Panc1 (cell line): ENCODE results near the gene TCHP.
"Not testable (repeated sequence)": the region's sequence is repeated elsewhere in the genome, so short reads cannot be mapped to it uniquely, and the experiment has no call there.

Experiments used
- CTCF ChIP-seq: fragments of 450-650 bp; IDR thresholded peaks from 2 replicates; pipeline ENCODE4 v1.5.1; 2017; ENCODE audit warnings: mild to moderate bottlenecking
- POLR2AphosphoS5 ChIP-seq: IDR thresholded peaks from 2 replicates; pipeline ENCODE4 v1.6.1; 2012; ENCODE audit warnings: mild to moderate bottlenecking, low read depth, low read length, moderate library complexity
- REST ChIP-seq, 2 experiments: IDR thresholded peaks; 2 replicates each; pipeline ENCODE4 v1.6.1; 2011 to 2012; ENCODE audit warnings: low read depth in 2 of 2, control low read depth in 1 of 2, low read length in 1 of 2, mild to moderate bottlenecking in 1 of 2, moderate library complexity in 1 of 2; ENCODE audit not compliant: insufficient read depth in 1 of 2
- SIN3A ChIP-seq: IDR thresholded peaks from 2 replicates; pipeline ENCODE4 v1.6.1; 2012; ENCODE audit warnings: low read depth, mild to moderate bottlenecking, low read length, moderate library complexity, borderline replicate concordance; ENCODE audit not compliant: insufficient read depth
- TCF7L2 ChIP-seq: IDR thresholded peaks from 2 replicates; pipeline ENCODE4 v1.6.1; 2011; ENCODE audit warnings: mild to moderate bottlenecking, low read depth, low read length, inconsistent platforms

GRCh38 chr12:109891731-109892130 is 8.3 kb upstream of the TCHP start:
- not testable (repeated sequence) for TF ChIP-seq CTCF; POLR2AphosphoS5; SIN3A; REST (IDR thresholded peaks at IDR 0.05; ENCODE audit: insufficient read depth in 1 of 2, low read depth in 2 of 2, low read length in 1 of 2); TCF7L2
